ENCODE measurements around the gene DCHS1.

DCHS1 gene

DNA sequence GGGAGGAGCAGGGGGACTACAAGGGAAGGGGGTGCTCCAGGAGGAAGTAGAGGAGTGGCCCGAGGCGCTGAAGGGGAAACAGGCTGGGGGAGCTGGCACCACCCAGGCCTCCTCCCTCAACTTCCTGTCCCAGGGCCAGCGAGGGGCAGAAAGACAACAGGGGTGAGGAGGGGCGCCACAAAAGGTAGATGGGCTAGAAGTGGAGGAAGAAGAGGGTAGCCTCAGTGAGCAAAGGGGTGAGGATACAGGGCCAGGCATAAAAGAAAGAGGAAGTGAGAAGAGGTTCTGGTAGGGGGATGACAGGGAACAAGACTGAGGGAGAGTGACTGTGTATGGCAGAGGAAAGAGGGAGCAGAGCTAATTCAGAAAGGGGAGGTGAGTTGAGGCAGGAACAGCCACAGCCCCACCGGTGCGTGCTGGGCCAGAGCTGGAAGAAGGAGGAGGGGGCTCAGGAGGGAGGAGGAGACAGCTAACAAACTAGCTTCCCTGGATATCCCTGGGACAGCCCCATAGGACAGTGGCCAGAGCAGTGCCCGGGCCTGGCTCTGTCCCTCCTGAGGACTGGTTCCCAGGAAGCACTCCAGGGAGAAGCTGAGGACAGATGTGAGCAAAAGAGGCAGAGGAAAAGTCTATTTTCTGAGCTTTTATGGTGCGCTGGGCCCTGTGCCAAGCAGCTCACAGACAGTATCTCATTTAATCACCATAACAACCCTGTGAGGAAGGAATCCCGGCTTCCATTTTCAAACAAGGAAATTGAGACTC, 8.5 kb downstream of the DCHS1 start:
- peak; percentile 54 for DNase-seq (ENCODE audit: low read depth)

DNA sequence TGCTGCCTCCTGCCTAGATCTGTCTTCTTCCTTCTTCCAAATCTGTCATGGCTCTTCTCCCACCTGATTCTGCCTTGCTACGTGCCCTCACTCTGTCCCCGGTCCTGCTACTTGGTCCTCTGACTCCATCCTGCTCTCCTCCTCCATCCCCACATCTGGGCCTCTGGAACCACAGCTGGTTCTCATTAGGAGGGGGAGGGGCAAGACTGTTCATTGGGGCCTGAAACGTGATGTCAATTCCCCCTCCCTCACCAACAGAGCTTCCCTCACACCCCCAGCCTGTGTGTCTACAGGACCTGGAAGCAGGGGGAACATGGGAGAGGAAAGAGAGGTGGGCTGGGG, 9.1 kb downstream of the DCHS1 start:
- DNase-seq (ENCODE audit: low read depth): peak; percentile 27

DNA sequence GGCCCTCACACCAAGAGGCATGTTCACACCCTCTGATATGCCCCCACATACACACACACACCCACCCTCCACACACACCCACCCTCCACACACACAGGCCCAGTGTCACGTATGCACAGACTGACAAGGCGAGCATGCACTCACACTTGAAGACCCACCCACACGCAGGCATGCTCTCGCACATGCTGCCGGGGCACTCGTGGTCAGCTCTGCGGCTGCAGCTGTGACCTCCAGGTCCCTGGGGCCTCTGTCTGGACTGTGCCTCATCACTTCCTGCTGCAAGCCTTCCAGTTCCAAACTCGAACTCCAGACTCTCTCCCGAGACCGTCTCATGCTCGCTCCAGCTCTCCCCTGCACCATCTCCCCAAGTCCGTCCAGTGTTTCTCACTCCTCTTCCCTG, 9.5 kb downstream of the DCHS1 start:
- peak; percentile 49 for DNase-seq (ENCODE audit: low read depth)

DNA sequence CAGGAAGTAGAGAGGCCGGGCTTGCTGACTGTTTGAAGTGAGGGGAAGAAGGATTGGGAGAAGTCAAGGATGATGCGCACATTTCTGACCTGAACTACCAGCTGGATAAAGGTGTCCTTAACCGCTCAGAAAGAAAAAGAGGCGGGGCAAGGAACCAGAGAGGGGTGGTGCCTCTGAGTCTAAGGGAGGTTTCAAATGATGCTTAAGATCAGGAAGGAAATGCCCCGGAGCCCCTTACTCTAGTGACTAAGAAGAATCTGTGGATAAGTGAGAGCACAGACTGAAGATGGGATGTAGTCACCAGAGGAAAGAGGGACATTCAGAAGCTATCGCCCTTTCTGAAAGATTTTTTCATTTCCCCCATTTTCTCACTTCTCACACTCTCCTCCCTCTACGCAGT, 12.7 kb downstream of the DCHS1 start:
- no peak for DNase-seq (ENCODE audit: low read depth)

- DNase-seq (ENCODE audit: low read depth): no peak
Observed at GRCh38 chr11:6640985-6641701, 14.5 kb downstream of the DCHS1 start.

DNA sequence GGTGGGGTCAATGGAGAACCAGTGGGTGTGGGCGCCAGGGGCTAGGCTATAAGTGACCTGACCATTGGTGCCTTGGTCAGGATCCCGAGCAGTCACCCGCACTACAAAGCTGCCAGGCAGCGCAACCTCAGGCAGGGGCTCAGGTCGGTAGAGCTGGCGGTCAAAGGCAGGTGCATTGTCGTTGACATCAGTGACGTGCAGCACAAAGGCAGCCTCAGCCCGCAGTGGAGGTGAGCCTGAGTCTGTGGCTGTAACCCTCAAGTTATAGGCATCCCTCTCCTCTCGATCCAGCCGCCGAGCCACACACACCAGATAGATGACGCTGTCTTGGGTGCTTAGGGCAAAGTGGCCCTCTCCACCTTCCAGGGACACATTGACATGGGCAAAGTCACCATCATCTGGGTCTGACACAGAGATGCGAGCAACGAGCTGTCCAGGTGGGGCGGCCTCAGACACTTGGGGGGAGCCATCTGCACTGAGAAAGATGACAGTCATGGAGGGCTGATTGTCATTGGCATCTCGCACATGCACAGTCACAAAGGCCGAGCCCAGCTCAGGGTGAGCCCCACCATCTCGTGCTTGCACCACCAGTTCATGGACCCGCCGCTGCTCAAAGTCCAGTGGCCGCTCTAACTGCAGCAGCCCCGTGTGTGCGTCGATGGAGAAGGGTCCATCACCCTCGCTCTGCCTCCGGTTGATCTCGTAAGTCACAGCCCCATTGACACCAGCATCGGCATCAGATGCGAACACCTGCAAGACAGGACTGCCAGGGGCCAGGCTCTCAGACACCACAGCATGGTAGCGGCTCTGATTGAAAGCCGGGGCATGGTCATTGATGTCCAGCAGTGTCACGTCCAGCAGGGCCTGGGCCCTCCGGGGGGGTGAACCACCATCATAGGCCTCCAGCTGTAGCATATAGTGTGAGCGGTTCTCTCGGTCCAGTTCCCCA, 15.3 kb downstream of the DCHS1 start:
- no peak for DNase-seq (ENCODE audit: low read depth)

DNA sequence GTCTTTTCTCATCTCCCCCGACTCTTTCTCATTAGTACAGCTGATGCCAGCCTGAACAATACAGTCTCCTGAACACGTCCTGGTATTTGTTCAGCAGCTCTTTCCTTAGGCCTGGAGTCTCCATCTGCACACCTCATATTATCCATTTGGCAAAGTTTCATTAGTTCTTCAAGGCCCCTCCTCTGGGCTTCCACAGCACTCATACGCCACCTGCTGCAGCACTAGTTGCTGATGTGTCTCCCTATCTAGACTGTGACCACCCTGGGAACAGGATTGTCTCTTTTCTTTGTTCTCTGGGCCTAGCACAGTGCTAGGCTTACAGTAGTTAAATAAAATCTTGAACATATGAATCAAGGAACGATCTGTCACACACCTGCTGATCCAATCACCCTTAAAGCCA, 17.2 kb downstream of the DCHS1 start:
- no peak for DNase-seq (ENCODE audit: low read depth)

- peak; percentile 91 for DNase-seq (ENCODE audit: low read depth)
Observed at GRCh38 chr11:6637871-6638270, 17.7 kb downstream of the DCHS1 start.

DNA sequence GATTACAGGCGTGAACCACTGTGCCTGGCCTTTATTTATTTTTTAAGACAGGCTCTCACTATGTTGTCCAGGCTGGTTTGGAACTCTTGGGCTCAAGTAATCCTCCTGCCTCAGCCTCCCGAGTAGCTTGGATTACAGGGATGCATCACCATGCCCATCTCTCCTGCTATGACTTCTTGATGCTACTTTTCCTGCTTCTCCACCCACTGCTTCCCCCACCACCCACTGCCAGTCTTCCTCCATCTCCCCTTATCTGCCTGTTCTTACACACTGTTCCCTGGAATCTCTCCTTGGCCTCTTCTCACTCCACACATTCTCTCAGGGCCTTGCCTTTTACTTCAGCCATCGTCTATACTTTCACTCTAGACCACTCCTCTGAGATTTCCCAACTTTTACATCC, 19.1 kb downstream of the DCHS1 start:
- DNase-seq (ENCODE audit: low read depth): no peak

- DNase-seq (ENCODE audit: low read depth): no peak
Observed at GRCh38 chr11:6635082-6635932, 20.3 kb downstream of the DCHS1 start.

GRCh38 chr11:6634534-6634933, 21.1 kb downstream of the DCHS1 start:
- no peak for DNase-seq (ENCODE audit: low read depth)

DNA sequence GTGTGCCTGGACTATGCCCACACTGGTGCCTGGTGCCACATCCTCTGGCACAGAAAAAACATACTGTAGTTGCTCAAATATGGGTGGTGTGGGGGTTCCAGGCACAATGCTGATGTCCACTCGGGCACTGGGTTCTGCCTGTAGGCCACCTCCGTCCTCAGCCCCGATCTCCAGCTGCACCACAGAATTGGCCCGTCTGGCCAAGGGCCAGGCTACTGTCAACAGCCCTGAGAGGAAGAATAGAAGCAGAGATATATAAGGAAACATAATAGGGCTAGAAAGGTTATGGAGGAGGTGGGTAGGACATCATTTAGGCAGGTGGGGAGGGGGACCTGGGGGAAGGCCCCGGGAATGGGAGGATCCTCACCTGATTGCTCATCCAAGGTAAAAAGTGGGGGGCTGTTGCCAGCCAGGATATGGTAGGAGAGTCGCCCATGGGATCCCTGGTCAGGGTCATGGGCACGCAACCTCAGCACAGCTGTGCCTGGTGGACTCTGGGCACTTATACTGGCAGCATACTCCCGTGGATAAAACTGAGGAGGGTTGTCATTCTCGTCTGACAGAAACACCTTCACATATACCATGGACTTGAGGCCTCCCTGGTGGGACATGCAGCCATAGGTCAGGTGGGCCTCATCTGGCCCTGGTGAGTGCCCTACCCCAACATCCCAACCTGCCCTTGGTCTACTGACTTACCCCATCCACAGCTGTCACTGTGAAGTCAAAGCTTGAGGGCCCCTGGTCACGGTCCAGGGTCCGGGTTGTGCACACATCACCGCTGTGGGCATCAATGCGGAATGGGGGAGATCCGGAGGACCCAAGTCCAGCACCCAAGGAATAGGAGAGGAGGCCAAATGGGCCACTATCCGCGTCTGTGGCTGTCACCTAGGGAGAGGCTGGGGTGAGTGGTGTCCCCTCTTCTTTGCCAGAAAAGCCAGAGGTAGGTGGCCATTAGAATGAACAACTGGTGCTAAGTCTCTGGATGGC, 21.9 kb downstream of the DCHS1 start:
- DNase-seq (ENCODE audit: low read depth): no peak

DNA sequence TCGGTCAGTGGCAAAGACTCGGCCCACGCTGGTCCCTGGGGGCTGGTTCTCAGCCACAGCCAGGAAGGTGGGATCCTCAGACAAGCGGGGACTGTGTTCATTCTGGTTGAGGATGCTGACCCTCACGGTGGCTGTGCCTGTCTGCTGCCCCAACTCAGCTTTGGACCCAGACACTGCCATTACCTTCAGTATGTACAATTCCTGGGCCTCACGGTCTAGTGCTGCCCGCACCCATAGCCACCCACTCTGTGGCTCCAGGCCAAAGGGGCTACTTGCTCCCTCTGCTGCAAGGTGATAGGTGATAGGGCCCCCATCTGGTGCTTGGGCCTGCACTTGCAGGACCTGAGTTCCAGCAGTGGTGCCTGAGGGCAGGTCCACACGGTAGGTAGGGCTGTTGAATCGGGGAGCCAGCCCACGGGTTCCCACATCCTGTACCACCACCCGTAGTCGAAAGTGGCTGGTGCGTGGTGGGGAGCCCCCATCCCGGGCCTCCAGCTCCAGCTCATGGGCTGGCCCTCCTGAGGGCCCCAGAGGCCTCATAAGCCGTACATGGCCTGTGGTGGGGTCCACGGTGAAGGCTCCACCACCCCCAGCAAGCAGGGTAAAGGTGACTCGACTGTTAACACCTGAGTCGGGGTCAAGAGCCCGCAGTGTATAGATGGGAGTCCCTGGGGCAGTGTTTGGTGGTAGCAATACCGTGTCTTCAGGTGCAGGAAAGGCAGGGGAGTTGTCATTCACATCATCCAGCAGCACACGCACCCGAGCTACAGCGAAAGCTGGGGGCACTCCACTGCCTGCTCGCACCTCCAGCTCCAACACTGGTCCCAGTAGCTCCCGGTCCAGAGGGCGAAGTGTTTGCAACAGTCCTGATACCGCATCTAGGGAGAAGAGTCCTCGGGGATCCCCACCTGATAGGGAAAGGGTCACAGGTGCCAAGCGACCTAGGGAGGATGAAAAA, 23.2 kb downstream of the DCHS1 start:
- DNase-seq (ENCODE audit: low read depth): no peak

- no peak for DNase-seq (ENCODE audit: low read depth)
Observed at GRCh38 chr11:6631361-6631890, 24.2 kb downstream of the DCHS1 start.

DNA sequence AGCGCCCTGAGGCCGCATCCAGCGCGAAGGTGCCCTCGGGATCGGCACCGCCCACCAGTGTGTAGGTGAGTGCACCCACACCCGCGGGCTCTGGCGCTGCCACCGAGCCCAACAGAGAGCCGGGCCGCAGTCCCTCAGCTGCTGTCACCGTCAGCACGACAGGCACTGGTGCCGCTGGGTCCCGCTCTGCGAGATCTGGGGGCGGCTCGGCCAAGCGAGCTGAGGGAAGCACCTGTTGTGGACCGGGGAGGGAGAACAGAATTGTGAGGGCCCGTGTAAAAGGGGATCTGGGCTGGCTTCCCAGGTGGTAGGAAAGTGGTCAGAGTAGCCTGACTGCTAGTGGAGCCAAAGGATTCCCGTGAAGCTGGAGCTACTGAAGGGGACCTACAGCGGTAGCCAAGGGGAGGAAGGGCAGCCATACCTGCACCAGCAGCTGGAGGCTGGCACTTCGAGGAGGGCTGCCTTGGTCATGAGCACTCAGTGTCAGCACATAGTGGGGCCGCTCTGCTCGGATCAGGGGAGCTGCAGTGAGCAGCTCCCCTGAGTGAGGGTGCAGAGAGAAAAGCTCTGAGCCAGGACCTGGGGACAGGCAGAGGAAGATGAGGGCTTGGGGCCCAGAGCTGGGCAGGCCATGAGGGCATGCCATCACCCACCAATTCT, 24.8 kb downstream of the DCHS1 start:
- DNase-seq (ENCODE audit: low read depth): no peak

GRCh38 chr11:6629892-6630631, 25.5 kb downstream of the DCHS1 start:
- no peak for DNase-seq (ENCODE audit: low read depth)

- no peak for DNase-seq (ENCODE audit: low read depth)
Observed at GRCh38 chr11:6629573-6629891, 26.1 kb downstream of the DCHS1 start.

DNA sequence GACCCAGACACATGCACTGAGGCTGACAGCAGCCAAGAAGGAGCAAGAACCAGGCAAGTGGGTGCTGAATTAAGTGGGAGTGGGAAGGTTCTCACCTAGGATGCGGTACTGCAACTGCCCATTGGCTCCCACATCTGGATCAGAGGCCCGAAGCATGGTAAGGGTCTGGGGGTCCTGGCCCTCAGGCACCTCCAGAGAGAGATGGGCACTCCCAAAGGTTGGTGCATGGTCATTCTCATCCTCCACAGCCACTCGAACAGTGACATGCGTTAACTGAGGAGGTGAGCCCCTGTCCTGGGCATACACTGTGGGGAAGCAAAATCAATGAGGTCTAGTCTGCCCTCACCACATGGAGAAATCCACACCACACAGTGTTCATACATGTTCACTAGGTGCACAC, 27.1 kb downstream of the DCHS1 start:
- DNase-seq (ENCODE audit: low read depth): no peak

Data from GM04503 (cell line).